ENCODE measurements around the gene NOP56.

NOP56 gene

GRCh38 chr20:2640260-2640659 is 12.2 kb upstream of the NOP56 start:
- DNase-seq (ENCODE audit: low read depth, low spot score): no peak

- no peak for DNase-seq (ENCODE audit: low read depth, low spot score)
These were observed 11.5 kb upstream of the NOP56 start for GRCh38 chr20:2640899-2641298.

- no peak for DNase-seq (ENCODE audit: low read depth, low spot score)
These were observed 8.7 kb upstream of the NOP56 start for GRCh38 chr20:2643708-2644107.

- DNase-seq (ENCODE audit: low read depth, low spot score): no peak
These were observed 508 bp downstream of the NOP56 start for GRCh38 chr20:2652724-2653555.

GRCh38 chr20:2653556-2654383 is 1.3 kb downstream of the NOP56 start:
- no peak for DNase-seq (ENCODE audit: low read depth, low spot score)

GRCh38 chr20:2654384-2654822 is 2.0 kb downstream of the NOP56 start:
- DNase-seq (ENCODE audit: low read depth, low spot score): no peak

- no peak for DNase-seq (ENCODE audit: low read depth, low spot score)
These were observed 2.4 kb downstream of the NOP56 start for GRCh38 chr20:2654831-2655230.

GRCh38 chr20:2655331-2656116 is 3.1 kb downstream of the NOP56 start:
- no peak for DNase-seq (ENCODE audit: low read depth, low spot score)

- no peak for DNase-seq (ENCODE audit: low read depth, low spot score)
These were observed 4.2 kb downstream of the NOP56 start for GRCh38 chr20:2656471-2657117.

GRCh38 chr20:2657241-2657640 is 4.8 kb downstream of the NOP56 start:
- DNase-seq (ENCODE audit: low read depth, low spot score): no peak

- no peak for DNase-seq (ENCODE audit: low read depth, low spot score)
These were observed 5.2 kb downstream of the NOP56 start for GRCh38 chr20:2657674-2658073.

GRCh38 chr20:2658414-2659354 is 6.3 kb downstream of the NOP56 start:
- no peak for DNase-seq (ENCODE audit: low read depth, low spot score)

GRCh38 chr20:2659547-2659946 is 7.1 kb downstream of the NOP56 start:
- DNase-seq (ENCODE audit: low read depth, low spot score): no peak

- DNase-seq (ENCODE audit: low read depth, low spot score): no peak
These were observed 11.0 kb downstream of the NOP56 start for GRCh38 chr20:2663364-2663886.

- DNase-seq (ENCODE audit: low read depth, low spot score): peak; percentile 79
These were observed 11.7 kb downstream of the NOP56 start, which contains the start of gene IDH3B for GRCh38 chr20:2663887-2664719. Gene IDH3B (minus strand): TSS chr20:2664216. CDS start chr20:2664188, 28 bp downstream.

GRCh38 chr20:2671977-2672376 is 19.5 kb downstream of the NOP56 start:
- no peak for DNase-seq (ENCODE audit: low read depth, low spot score)

- DNase-seq (ENCODE audit: low read depth, low spot score): no peak
These were observed 20.0 kb downstream of the NOP56 start for GRCh38 chr20:2672446-2672845.

GRCh38 chr20:2673453-2673852 is 21.0 kb downstream of the NOP56 start:
- DNase-seq (ENCODE audit: low read depth, low spot score): no peak

- no peak for DNase-seq (ENCODE audit: low read depth, low spot score)
These were observed 27.6 kb downstream of the NOP56 start for GRCh38 chr20:2680046-2680445.

Data from brain pericyte (primary cell).